NCI-H2107 (cell line): ENCODE measurements around the gene PGBD5.

ENCODE experiments used
- DNase-seq: peaks from one replicate; lab custom pipeline; 2025; lab: John Stamatoyannopoulos, UW

The PGBD5 gene

DNA sequence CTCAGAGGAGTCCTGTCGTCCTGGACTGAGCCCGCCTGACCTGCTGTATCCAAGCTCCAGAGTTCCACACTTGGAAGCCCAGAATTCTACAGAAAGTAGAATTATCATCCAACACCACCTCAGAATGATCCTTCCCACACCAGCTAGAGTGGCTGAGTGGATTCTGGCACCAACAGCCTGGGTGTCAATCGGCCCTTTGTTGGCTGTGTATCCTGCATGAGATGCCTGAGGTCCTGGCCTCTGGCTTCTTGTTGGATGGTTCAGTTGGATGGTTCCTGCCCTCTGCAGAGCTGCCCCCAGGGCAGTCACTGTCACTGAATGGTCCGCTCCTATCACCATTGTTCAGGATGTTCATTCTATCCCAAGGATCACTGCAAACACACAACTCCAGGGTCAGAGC, 49.8 kb downstream of the PGBD5 start:
- DNase-seq, result no peak

DNA sequence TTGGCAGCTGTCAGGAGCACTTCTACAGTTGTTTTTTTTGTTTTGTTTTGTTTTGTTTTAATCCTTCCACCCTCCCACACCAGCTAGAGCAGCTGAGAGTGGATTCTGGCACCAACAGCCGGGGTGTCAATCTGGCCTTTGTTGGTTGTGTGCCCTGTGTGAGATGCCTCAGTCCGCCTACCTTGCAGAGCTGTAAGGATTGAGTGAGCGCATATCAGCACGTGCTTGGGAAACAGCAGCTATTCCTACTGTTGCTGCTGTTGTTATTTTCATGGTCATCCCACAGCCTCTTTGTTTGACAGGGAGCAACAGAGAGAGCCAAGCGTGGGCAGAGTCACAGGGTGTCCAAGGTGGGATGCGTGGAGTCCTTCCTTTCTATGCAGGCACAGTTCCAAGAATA, 50.4 kb downstream of the PGBD5 start:
- DNase-seq, result no peak

DNA sequence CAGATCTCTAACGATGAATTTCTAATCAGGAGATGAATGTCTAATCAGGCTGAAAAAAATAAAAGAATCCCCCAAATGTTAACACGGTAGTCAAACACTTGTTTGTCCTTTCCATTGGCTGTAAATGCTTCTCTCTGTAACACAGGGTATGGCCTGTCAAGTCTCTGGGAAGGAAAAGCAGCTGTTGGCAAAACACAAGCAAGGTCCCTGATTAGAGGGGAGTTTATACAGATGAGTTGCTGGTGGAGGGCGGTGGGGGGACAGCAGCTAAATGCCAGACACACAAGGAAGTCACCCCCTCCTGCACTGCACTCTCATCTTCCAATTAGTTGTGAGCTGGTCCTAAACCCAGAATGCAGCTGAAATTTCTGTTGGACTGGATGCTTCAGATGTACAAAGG, 51.0 kb downstream of the PGBD5 start:
- no peak for DNase-seq

DNA sequence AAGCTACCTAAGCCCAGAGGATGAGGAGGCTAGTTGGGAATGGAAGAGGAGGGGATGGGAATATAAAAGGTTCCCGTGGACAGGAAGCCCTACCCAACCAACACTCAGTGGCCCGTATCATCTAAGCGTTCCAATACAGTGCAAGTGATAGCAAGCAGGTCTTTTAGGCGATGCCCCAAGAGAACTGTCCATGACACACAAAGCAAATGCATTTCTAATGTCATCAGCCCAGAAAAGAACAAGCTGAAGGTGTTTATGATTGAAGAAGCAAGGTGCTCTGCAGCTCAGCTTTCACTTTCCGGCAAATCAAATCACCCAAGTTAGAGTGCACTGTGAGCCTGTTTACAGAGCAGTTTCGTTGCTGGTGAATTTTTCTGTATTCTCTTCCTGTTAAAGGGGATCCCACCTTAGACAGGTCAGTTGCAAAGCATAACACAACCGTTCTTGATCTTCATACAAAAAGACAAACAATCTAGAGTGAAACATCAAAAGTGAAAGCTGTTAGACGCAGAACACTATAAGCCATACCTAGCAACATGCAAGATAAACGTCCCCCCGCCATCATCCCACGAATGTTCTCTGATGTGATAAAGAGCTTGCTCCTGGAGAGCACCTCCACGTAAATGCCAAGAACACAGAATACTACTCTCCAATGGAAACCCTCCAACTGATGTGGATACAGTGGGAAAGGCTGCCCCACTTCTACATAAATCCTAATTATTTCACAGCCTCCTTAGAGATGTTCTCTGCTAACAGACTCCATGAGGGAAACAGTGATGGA, 54.0 kb downstream of the PGBD5 start:
- peak; percentile 18 for DNase-seq

DNA sequence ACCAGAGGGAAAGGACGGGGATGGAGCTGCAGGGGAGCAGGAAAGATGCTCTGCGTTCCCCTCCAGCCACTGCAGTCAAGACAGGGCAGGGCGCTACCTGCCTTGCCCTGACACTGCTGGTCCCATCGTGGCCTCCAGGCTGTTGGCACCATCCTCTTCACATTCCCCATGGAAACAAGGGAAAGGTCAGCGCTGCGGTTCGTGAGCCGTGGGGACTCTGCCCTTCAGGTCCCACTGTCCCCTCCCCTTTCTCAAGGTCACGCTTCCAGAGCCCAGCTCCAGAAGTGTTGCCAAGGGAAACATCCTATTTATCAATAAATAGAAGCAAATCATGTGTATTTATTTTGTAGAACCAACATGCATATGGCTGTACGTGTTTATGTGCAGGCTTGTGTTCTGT, 56.0 kb downstream of the PGBD5 start:
- DNase-seq, result no peak

DNA sequence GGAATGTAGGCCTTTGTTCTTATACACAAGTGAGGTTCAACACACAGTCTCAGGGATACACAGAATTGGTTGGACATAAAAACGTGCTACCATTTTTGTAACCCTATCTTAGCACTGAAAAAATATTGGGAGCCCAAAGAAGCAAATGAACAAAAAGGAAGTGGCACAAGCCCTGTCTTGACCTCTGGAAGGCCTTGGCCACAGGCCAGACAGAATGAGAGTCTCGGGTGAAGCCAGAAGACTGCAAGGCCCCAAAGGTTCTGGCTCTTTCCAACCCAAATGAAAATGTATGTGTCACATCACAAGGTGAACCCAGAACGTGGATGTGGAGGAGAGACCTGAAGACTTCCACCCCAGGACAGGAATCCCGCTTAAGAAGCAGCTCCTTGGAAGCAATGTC, 57.3 kb downstream of the PGBD5 start:
- no peak for DNase-seq

DNA sequence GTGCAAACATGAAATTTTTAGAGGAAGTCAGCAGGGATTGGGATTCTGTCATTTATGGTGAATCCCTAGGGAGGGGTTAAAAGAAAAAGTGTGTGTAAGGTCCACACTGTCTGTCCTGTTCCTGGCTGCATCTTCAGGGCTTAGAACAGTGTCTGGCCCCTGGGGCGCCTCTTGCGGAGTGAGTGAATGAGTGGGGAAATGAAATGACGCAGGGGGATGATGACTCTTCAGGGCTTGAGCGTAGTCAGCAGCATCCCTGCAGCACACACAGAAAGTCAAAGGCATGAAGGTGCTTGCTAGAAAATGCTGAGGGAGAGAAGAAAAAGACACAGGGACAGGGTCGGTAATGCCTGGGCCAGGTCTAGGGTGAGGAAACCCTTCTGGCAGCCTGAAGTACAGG, 57.8 kb downstream of the PGBD5 start:
- DNase-seq, result no peak

DNA sequence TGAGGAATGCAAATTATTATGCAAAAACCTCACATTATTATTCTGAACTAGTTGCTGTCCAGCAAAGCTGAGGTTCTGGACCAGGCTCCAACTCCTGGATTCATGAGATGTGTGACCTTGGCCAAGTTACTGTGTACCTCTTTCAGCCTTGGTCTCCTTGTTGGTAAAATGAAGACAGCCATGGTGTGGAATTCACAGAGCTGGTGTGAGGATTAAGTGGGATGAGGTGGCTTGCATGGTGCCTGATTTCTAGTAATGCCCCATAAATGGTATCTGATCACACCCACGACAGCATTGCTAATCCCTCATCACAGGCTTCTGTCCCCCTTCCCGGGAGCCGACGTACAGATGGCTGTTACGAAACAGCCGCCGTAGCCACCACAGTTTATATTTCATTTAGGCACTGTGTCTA, 59.6 kb downstream of the PGBD5 start:
- no peak for DNase-seq

DNA sequence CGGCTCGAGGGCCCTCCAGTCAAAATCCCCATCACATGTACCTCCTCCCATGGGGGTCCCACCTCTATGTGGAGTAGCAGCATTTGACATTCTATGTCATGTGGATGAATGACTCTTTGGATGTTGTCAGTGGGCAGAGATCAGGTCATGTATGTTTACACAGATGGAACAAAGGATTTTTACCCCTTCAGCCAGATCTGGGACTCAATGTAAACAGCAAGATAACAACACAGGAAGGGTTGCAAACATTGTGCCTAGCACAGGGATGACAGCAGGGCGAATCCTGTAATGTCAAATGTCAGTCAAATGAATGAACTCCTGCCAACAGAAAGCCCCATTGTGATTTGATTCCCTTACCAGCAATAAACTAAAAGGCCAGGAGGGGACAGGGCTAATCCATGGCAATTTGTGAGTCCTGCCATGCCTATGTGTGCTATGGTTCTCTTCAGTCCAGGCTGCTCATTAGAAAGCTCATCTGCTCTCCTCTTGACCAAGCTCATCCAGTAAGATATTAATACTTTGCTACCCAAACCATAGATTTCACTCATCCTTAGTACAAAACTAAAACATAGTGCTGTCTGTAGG, 60.3 kb downstream of the PGBD5 start:
- no peak for DNase-seq

DNA sequence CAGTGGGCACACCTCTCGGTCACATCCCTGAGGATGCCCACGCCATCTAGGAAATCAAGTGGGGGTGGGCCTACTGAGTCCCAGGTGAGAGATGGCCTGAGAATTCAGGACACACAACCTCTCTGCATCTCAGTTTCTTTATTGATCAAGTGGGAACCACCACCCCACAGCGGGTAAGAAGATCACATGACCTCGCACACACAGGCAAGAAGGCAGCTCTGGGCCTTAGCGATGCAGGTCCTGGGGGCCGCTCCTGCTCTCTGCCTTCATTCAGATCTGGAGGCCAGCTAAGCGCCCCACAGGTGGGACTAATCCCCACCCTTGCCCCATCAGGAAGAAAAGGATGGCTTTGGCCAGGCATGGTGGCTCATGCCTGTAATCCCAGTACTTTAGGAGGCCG, 63.2 kb downstream of the PGBD5 start:
- DNase-seq, result no peak

DNA sequence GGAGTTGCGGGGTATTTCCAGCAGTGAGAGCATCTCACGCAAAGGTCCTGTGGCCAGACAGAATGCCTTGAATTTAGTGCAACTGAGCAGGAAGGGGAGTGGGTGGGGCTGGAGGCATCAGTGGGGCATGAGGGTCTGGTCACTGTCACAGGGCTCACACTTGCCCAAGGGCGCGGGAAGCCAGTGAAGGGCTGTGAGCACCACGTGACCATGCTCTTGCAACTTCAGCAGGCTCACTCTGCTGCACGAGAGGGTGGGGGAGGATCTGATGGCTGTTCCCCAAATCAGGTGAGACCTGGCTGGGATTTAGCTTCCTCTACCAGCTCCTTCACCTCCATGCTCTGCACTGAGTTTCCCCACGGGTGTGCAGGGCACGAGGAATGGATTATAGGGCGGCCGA, 64.2 kb downstream of the PGBD5 start:
- no peak for DNase-seq

DNA sequence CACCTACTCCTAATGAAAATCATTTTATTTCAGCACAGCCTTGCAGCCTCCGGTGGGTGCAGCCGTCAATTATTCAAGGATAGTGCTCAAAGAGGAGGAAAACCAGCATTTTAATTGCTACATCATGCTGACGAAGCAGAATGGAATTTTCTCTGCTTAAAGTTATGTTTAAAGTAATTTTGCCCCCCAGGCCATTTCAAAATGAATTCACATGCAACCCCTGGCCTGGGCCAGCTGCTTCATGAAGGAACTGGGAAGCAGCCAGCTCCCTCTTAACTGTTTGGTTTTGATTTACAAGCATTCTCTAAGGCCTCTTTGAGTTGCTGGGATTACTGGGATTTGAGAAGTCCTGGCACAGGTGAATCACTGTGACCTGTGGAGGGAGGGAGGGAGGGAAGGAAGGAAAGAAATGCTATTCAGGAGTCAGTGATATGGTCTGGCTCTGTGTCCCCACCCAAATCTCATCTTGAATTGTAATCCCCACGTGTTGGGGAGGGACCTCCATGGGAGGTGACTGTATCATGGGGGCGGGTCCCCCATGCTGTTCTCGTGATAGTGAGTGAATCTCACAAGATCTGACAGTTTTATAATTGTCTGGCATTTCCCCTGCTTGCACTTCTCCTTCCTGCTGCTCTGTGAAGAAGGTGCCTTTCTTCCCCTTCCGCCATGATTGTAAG, 66.0 kb downstream of the PGBD5 start:
- DNase-seq, result no peak

DNA sequence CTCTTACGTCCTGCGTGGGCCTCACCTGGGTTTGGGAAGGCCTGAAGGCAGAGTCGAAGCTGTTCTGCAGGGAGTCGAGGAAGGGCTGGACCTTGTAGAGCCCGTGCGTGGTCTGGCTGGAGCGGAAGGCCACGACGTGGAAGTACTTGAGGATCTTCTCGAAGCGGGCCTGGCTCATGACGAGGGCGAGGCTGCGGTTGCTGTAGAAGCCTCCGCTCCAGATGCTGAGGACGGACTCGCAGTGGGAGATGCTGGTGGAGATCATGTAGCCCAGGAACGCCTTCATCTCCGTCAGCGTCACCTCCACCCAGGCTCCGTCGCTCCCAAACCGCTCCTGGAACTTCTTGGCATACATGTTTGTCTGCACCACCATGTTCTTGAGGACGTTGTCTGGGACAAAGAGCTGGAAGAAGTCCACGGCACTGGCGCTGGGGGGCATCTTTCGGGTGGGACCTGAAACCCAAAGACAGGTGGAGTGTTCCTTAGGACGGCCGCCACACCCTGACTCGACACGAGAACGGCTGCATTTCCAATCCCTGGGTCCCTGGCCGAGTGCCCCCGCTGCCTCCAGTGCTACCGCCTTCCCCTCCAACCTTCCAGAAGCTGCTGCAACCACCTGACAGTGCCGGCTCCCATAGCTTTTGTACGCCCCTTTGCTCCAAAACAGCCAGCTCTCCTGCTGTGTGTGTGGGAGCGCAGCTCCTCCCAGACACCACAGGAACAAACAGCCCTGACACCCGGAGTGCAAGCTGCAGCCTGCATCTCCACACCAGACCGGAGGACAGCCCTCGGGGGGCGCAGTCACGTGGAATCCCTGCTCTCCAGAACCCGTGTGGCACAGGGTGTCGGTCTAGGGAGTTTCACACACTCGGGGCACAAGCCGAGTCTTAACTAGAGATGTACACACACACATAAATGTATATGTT, 69.0 kb downstream of the PGBD5 start:
- DNase-seq, result peak; percentile 41

DNA sequence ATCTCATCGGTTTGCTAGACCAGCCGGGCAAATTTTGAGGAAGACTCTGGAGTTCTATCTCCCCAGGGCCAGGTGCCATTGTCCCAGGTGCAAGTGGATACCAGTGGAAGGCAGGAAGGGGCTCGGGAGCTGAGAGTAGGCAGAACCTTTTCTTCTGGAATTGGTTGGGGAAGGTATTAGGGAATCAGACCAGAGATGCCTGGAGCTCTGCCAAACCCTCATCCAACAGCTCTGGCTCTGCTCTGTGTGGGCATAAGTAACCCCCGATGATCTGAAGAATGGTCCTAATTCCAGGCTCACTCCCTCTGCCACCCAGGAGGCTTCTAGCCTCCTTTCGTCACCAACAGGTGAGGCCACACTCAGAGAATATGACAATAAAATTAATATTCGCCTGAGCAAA, 69.9 kb downstream of the PGBD5 start:
- no peak for DNase-seq

DNA sequence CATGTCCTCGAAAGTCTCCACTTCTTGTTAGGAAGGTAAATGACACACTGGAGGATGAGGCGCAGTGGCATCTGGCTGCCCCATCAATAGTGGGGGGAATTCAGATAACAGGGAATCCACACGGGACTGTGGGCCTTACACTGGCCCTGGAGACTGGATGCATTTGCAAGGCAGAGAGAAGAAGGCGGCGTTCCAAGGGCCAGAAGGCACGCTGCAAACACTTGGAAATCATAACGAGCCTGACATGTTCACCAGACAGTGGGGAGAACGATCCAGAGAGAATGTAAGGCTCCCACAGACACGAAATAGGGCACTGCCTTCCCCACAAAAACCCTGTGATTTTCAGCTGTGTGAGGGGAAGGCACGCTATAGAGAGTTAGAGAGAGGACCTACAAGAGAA, 70.5 kb downstream of the PGBD5 start:
- DNase-seq, result no peak

DNA sequence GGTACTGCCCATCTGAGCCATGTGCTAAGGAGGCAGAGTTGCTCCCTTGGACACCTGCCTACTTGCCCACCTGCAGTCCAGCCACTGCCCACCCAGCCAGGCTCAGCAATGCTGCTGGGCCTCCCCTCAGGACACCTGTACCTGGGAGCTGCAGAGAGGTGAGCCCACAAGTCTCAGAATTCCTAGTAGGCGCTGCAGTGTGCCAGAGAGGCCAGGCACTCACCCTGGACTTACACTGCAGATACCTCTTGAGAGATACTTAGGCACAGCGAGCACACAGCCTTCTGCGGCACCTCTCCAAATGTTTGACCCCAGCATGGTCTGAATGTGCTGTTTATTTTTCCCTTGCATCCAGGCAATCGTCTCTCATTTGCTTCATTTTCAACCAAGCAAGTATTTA, 71.0 kb downstream of the PGBD5 start:
- no peak for DNase-seq

DNA sequence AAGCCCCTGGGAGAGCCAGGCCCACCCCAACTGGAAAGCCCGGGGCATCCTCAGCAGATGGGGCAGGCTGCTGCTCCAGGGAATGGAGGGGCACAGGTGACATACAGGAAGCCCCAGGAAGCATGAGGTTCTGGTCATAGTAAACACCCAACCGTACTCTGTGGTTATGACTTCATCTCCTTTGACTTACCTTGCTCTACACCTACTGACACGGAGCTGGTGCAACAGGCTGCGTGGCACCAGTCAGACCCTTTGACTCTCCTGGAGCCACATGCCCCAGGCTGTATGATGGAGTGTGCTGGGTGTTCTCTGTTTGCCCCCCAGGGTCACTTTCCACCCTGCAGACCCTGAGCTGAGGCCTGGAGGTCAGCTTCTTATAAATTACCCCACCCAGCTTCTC, 72.1 kb downstream of the PGBD5 start:
- no peak for DNase-seq

DNA sequence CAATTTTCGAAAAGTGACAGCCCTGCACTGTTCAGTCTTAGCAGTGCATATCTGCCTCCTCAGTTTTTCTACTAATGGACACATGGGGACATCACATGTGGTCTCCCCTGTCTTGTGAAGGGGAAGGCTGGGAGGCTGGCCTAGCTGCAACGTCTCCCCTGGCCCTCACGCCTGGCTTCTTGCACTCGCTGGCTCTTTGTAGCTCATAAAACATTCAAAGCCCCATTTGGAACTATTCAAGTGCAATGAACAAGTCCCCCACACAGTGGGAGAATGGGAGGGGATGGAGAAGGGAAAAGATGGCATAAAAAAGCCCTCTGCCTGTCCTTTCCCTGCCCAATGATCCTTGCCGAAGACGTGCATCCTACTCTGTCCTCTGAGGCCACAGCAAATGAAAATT, 73.6 kb downstream of the PGBD5 start:
- DNase-seq, result no peak

DNA sequence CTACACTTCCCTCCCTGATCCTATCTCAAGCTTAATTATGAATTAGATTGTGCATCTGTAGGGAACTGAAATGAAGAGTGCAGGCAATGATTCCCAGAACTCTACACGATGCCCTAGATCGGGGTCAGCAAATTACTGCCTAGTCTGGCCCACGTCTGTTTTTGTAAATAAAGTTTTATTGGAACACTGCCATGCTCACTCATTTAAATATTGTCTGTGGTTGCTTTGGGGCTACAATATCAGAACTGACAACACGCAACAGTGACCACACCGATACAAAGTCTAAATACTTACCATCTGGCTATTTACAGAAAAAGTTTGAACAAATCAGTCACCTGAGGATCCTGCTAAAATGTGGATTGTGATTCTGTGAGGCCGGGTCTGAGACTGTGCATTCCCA, 74.1 kb downstream of the PGBD5 start:
- DNase-seq, result no peak

DNA sequence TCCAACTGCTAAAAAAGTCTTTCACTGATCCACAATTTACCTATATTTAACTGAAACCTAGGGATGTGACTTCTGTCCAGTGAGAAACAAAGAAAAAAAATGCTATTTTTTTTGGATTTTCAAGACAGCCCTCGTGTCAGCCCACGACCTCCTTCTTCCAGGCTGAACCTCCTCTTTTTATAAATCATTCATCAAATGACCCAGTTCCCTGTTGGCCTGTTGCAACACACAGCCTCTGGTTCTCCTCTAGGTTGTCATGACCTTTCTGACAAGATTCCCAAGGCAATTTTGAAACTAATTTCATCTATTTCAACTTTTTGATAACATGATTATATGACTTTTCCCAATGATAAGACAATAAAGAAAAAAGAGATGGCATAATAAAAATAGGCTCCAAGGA, 74.6 kb downstream of the PGBD5 start:
- DNase-seq, result no peak

DNA sequence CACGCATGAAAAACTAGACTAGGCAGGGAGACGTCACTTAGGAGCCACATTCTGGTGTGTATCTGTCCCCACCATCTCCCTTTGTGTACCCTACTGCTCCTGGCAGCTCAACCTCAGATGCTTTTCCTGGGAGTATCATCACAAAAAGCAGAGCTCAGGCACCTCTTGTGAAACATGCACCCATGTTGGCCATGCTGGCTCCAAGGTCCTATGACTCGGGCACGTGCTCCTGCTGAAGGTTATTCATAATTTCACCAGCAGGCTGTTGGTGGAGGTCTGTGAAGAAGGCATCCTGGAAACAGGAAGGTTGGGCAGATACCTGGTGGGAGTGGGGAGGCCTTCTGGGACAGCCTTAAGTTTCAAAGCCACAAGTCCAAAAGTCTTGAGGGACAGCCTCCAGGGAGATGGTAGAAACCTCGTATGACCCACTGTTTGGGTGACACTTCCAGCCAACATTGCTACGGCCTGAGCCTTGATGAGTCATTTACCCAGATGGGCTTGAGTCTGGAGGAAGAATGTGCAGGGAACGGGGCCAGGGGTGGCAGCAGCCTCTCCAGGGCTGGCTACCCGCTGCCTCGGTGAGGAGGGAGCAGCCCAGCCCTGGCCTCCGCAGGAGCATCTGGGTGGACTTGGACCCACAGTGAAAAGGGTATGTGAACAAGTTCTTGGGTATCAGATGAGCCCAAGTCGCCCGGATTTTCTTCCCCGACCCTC, 75.8 kb downstream of the PGBD5 start:
- DNase-seq, result no peak

DNA sequence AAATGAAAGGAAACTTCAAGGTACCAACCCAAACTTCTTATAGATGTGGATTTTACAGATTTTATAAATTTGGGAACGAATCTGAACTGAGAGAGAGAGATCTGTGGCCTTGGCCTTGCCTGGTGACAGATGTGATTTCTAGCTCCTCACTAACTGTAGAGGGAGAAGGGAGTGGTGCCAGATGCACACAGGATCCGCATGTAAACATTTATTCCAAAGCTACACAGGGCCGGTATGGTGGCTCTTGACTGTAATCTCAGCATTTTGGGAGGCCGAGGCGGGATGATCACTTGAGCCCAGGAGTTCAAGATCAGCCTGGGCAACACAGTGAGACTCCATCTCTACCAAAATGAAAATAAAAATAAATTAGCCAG, 77.1 kb downstream of the PGBD5 start:
- no peak for DNase-seq
